H9 (cell line): ENCODE results near the gene ATG7. TPM values are rescaled to one million over a fixed set of nuclear protein-coding genes. Genes with fewer than 3 reads are reported as not detected.

Experiments
- DNase-seq: peaks from one replicate; pipeline ENCODE4 v3.0.0-alpha.2; 2017
- H2AFZ ChIP-seq: one replicate; pipeline ENCODE4 v1.6.1; 2013; ENCODE audit warnings: mild to moderate bottlenecking, low read length, control low read depth, moderate library complexity
- H2AK5ac ChIP-seq: 2 replicates; pipeline ENCODE4 v1.6.1; 2013; ENCODE audit warnings: low read length, control low read depth, mixed read lengths; ENCODE audit not compliant: insufficient read length
- H2BK120ac ChIP-seq: one replicate; pipeline ENCODE4 v1.6.1; 2013; ENCODE audit warnings: low read depth, mild to moderate bottlenecking, low read length, control low read depth, inconsistent platforms; ENCODE audit not compliant: poor library complexity, severe bottlenecking
- H2BK12ac ChIP-seq: 2 replicates; pipeline ENCODE4 v1.6.1; 2013; ENCODE audit warnings: low read length, control low read depth, mixed read lengths, low read depth; ENCODE audit not compliant: insufficient read length
- H2BK15ac ChIP-seq: 2 replicates; pipeline ENCODE4 v1.6.1; 2013; ENCODE audit warnings: low read depth, low read length, control low read depth
- H2BK20ac ChIP-seq: one replicate; pipeline ENCODE4 v1.6.1; 2013; ENCODE audit warnings: low read depth, mild to moderate bottlenecking, low read length, control low read depth, inconsistent platforms; ENCODE audit not compliant: poor library complexity, severe bottlenecking
- H2BK5ac ChIP-seq: 2 replicates; pipeline ENCODE4 v1.6.1; 2013; ENCODE audit warnings: low read length, control low read depth, mixed read lengths; ENCODE audit not compliant: insufficient read length
- H3K14ac ChIP-seq: 2 replicates; pipeline ENCODE4 v1.6.1; 2013; ENCODE audit warnings: low read length, control low read depth; ENCODE audit not compliant: insufficient read depth
- H3K18ac ChIP-seq: 2 replicates; pipeline ENCODE4 v1.6.1; 2013; ENCODE audit warnings: low read depth, mild to moderate bottlenecking, mixed read lengths, low read length, control low read depth; ENCODE audit not compliant: insufficient read length
- H3K23ac ChIP-seq: 2 replicates; pipeline ENCODE4 v1.6.1; 2013; ENCODE audit warnings: low read length, control low read depth, mixed read lengths, low read depth; ENCODE audit not compliant: insufficient read length
- H3K23me2 ChIP-seq: 2 replicates; pipeline ENCODE4 v1.6.1; 2013; ENCODE audit warnings: low read depth, mild to moderate bottlenecking, mixed read lengths, low read length, control low read depth; ENCODE audit not compliant: insufficient read length, poor library complexity, severe bottlenecking
- H3K27ac ChIP-seq: 2 replicates; pipeline ENCODE4 v1.5.1; 2013; ENCODE audit warnings: low read length, control low read depth, mixed read lengths, low read depth; ENCODE audit not compliant: insufficient read length
- H3K27me3 ChIP-seq: 2 replicates; pipeline ENCODE4 v1.6.1; 2013; ENCODE audit warnings: low read length, control low read depth, inconsistent platforms; ENCODE audit not compliant: insufficient read depth
- H3K4ac ChIP-seq: 2 replicates; pipeline ENCODE4 v1.6.1; 2013; ENCODE audit warnings: low read depth, mild to moderate bottlenecking, control low read depth, inconsistent platforms, low read length, moderate library complexity
- H3K4me1 ChIP-seq: 2 replicates; pipeline ENCODE4 v1.6.1; 2013; ENCODE audit warnings: low read length, control low read depth, inconsistent platforms; ENCODE audit not compliant: insufficient read depth
- H3K4me2 ChIP-seq: 2 replicates; pipeline ENCODE4 v1.6.1; 2013; ENCODE audit warnings: low read length, control low read depth, mixed read lengths; ENCODE audit not compliant: insufficient read length, insufficient read depth
- H3K56ac ChIP-seq: 2 replicates; pipeline ENCODE4 v1.6.1; 2013; ENCODE audit warnings: low read depth, mild to moderate bottlenecking, mixed read lengths, low read length, control low read depth; ENCODE audit not compliant: insufficient read length
- H3K79me1 ChIP-seq: 2 replicates; pipeline ENCODE4 v1.6.1; 2013; ENCODE audit warnings: low read depth, mild to moderate bottlenecking, moderate library complexity, low read length, control low read depth, inconsistent platforms; ENCODE audit not compliant: insufficient read depth, poor library complexity, severe bottlenecking
- H3K79me2 ChIP-seq: 2 replicates; pipeline ENCODE4 v1.6.1; 2013; ENCODE audit warnings: low read length, control low read depth, inconsistent platforms; ENCODE audit not compliant: insufficient read depth
- H3K9ac ChIP-seq: 2 replicates; pipeline ENCODE4 v1.6.1; 2013; ENCODE audit warnings: low read length, control low read depth, mixed read lengths; ENCODE audit not compliant: insufficient read length; ENCODE audit errors: extremely low read depth
- H3K9me3 ChIP-seq: one replicate; pipeline ENCODE4 v1.6.1; 2013; ENCODE audit warnings: low read depth, low read length, inconsistent platforms; ENCODE audit not compliant: control insufficient read depth
- H3T11ph ChIP-seq: one replicate; pipeline ENCODE4 v1.6.1; 2013; ENCODE audit warnings: mild to moderate bottlenecking, low read length, control low read depth, inconsistent platforms
- H4K20me1 ChIP-seq: one replicate; pipeline ENCODE4 v1.6.1; 2013; ENCODE audit not compliant: control insufficient read depth, insufficient read length, insufficient read depth
- H4K5ac ChIP-seq: 2 replicates; pipeline ENCODE4 v1.6.1; 2013; ENCODE audit warnings: low read depth, mild to moderate bottlenecking, mixed read lengths, low read length, control low read depth; ENCODE audit not compliant: insufficient read length
- H4K8ac ChIP-seq: replicated peaks from 2 replicates; pipeline ENCODE4 v1.6.1; 2013; ENCODE audit warnings: low read length, control low read depth, mixed read lengths, low read depth; ENCODE audit not compliant: insufficient read length
- H4K91ac ChIP-seq: 2 replicates; pipeline ENCODE4 v1.6.1; 2013; ENCODE audit warnings: low read depth, mild to moderate bottlenecking, moderate library complexity, mixed read lengths, low read length, control low read depth; ENCODE audit not compliant: insufficient read length
- H3K27ac Mint-ChIP-seq, 3 experiments: 2 replicates in 2 of 3; 3 replicates in 1 of 3; pipeline ENCODE4 v1.8.0; 2020 to 2021; ENCODE audit warnings: mixed read lengths in 3 of 3, mild to moderate bottlenecking in 1 of 3, moderate library complexity in 1 of 3
- H3K27me3 Mint-ChIP-seq: 2 replicates; pipeline ENCODE4 v1.8.0; 2021; ENCODE audit warnings: low read depth, mild to moderate bottlenecking, moderate library complexity, mixed read lengths
- H3K36me3 Mint-ChIP-seq, 3 experiments: 2 replicates in 2 of 3; 3 replicates in 1 of 3; pipeline ENCODE4 v1.8.0; 2020 to 2021; ENCODE audit warnings: low read depth in 3 of 3, mixed read lengths in 3 of 3; ENCODE audit not compliant: insufficient read depth in 1 of 3
- H3K4me1 Mint-ChIP-seq, 2 experiments: 2 replicates each; pipeline ENCODE4 v1.8.0; 2020; ENCODE audit warnings: mixed read lengths in 2 of 2
- H3K4me3 Mint-ChIP-seq, 2 experiments: 2 replicates in 1 of 2; 3 replicates in 1 of 2; pipeline ENCODE4 v1.8.0; 2020 to 2021; ENCODE audit warnings: mild to moderate bottlenecking in 2 of 2, mixed read lengths in 2 of 2, moderate library complexity in 1 of 2
- H3K9me3 Mint-ChIP-seq, 2 experiments: 2 replicates in 1 of 2; 3 replicates in 1 of 2; pipeline ENCODE4 v1.8.0; 2020; ENCODE audit warnings: mild to moderate bottlenecking in 2 of 2, mixed read lengths in 2 of 2, moderate library complexity in 1 of 2
- CTCF ChIP-seq: fragments of 200-600 bp; sonication (generic); conservative IDR thresholded peaks from 3 replicates; pipeline ENCODE4 v1.8.0; 2021; ENCODE audit warnings: antibody characterized with exemption, mild to moderate bottlenecking
- WGBS: extraction: QIAGEN DNeasy Blood & Tissue Kit; methylation state at CpG from one replicate; pipeline ENCODE4 v1.1.7; 2013; ENCODE audit warnings: missing lambda C conversion rate, low lambda C conversion rate, mixed read lengths; ENCODE audit not compliant: insufficient read length; ENCODE audit errors: extremely low coverage; 5-methylcytosine and 5-hydroxymethylcytosine counted together
- total RNA-seq: library from RNA; stranded (reverse); gene quantifications from 2 replicates; pipeline ENCODE4 v1.2.1, GENCODE V29; 2021

The ATG7 gene
- total RNA-seq, 1 experiment from 2014 or later: 17.9 TPM

GRCh38 chr3:11565072-11565471 is 292.9 kb downstream of the ATG7 start:
- no peak overlapping the region for H4K5ac ChIP-seq
- H3K9me3 ChIP-seq: no peaks in the 10 kb centered on the region
- H2BK12ac ChIP-seq: no peak overlapping the region
- no peaks in the 10 kb centered on the region for H3K23me2 ChIP-seq
- H4K91ac ChIP-seq: no peak overlapping the region
- H3K27me3 ChIP-seq: no peaks in the 10 kb centered on the region
- H2AK5ac ChIP-seq: no peak overlapping the region
- H3K4me3 Mint-ChIP-seq: no peak overlapping the region
- no peak overlapping the region for H3K4ac ChIP-seq
- DNase-seq: no peak
- no peaks in the 10 kb centered on the region for H3K4me1 ChIP-seq
- H4K20me1 ChIP-seq: peaks cover 2% of the 10 kb centered on the region
- H3K79me2 ChIP-seq: no peaks in the 10 kb centered on the region; the same call in 1 of the 2 replicates
- peaks cover 5 to 9% of the 10 kb centered on the region in 2 experiments; a peak in 1 of 4 replicates for H3K4me1 Mint-ChIP-seq
- H2BK120ac ChIP-seq: no peak overlapping the region
- H3K56ac ChIP-seq: no peak overlapping the region
- H2BK15ac ChIP-seq: no peak overlapping the region
- no peak overlapping the region for H3K4me2 ChIP-seq
- peaks cover 3% of the 10 kb centered on the region for H3K79me1 ChIP-seq
- H2BK20ac ChIP-seq: no peak overlapping the region
- no peaks in the 10 kb centered on the region for H3K9me3 Mint-ChIP-seq
- H2BK5ac ChIP-seq: no peak overlapping the region
- peaks cover 1% of the 10 kb centered on the region; the same call in 1 of the 2 replicates for H3K27me3 Mint-ChIP-seq
- no peak overlapping the region for H3K27ac ChIP-seq
- H3T11ph ChIP-seq: no peak overlapping the region
- H3K23ac ChIP-seq: no peak overlapping the region
- no peak overlapping the region for H4K8ac ChIP-seq
- no peak overlapping the region for H3K9ac ChIP-seq
- peak overlapping the region in 1 of 3 experiments; percentile 81; a peak in 2 of 7 replicates for H3K27ac Mint-ChIP-seq
- TF ChIP-seq CTCF: no peak
- WGBS: no CpG with 5 or more reads among the region's 16 CpGs
- H2AFZ ChIP-seq: no peak overlapping the region
- H3K18ac ChIP-seq: no peak overlapping the region
- no peak overlapping the region for H3K14ac ChIP-seq
- H3K36me3 Mint-ChIP-seq: peaks cover 7 to 33% (median 18%) of the 10 kb centered on the region in 3 experiments; a peak in 6 of 7 replicates
